GM12878 (cell line): ENCODE measurements around the gene ULBP2. TPM values are rescaled to one million over a fixed set of nuclear protein-coding genes. Genes with fewer than 3 reads are reported as not detected.

Experiments used
- ATAC-seq: fragments of 200-7000 bp; cut with Tn5 transposase; 3 replicates; pipeline ENCODE4 v1.9.1; 2020; ENCODE audit warnings: mild to moderate bottlenecking, moderate library complexity
- BruUV-seq: library from RNA; stranded (reverse); fragments of 400-500 nt; replicated peaks from 2 replicates; lab custom pipeline; 2021; lab: Mats Ljungman, UMichigan
- CTCF ChIA-PET: fragments of 300-600 bp; sonication (Branson Sonifier 250); formaldehyde crosslinking; extraction: SDS; loops from one replicate; lab custom pipeline; 2021; ENCODE audit warnings: inconsistent platforms; lab: Yijun Ruan, JAX
- POLR2A ChIA-PET: fragments of 350-600 bp; formaldehyde crosslinking; extraction: SDS; loops from one replicate; lab custom pipeline; 2021; ENCODE audit warnings: inconsistent platforms; lab: Charles Lee
- RAD21 ChIA-PET: fragments of 300-600 bp; sonication (Branson Sonifier 250); formaldehyde crosslinking; loops from one replicate; lab custom pipeline; 2023; ENCODE audit warnings: antibody characterized with exemption; ENCODE audit not compliant: unreplicated experiment; lab: Charles Lee
- SMC1A ChIA-PET: fragments of 300-600 bp; sonication (Branson Sonifier 250); formaldehyde crosslinking; loops from one replicate; lab custom pipeline; 2023; ENCODE audit not compliant: unreplicated experiment, uncharacterized antibody; lab: Charles Lee
- DNase-seq: peaks from one replicate; pipeline ENCODE4 v3.0.0-alpha.2; 2011; ENCODE audit warnings: low read depth, low spot score
- FAIRE-seq: peaks from 3 replicates; lab custom pipeline; 2011; peaks lifted over from hg19 to GRCh38; lab: Jason Lieb, UNC
- H2AFZ ChIP-seq: 2 replicates; pipeline ENCODE4 v1.6.0; 2011; ENCODE audit warnings: low read depth, low read length, control low read depth; ENCODE audit not compliant: control insufficient read depth
- H3K27ac ChIP-seq: 2 replicates; pipeline ENCODE4 v1.5.1; 2011; ENCODE audit warnings: control low read depth; ENCODE audit not compliant: control insufficient read depth, insufficient read depth
- H3K27me3 ChIP-seq, 2 experiments: replicated peaks in 1 of 2; 2 replicates each; pipeline versions ENCODE4 v1.6.0 to v1.6.1; 2011; ENCODE audit warnings: low read length in 1 of 2; ENCODE audit not compliant: control insufficient read depth in 2 of 2, insufficient read depth in 2 of 2
- H3K36me3 ChIP-seq, 2 experiments: 2 replicates each; pipeline ENCODE4 v1.5.1; 2011; ENCODE audit warnings: low read length in 1 of 2; ENCODE audit not compliant: control insufficient read depth in 2 of 2, insufficient read depth in 2 of 2
- H3K4me1 ChIP-seq: 2 replicates; pipeline ENCODE4 v1.6.1; 2011; ENCODE audit warnings: mild to moderate bottlenecking, low read length, moderate library complexity, mixed read lengths; ENCODE audit not compliant: control insufficient read depth, insufficient read depth
- H3K4me2 ChIP-seq: 2 replicates; pipeline ENCODE4 v1.6.0; 2011; ENCODE audit warnings: control low read depth; ENCODE audit not compliant: control insufficient read depth, insufficient read depth
- H3K4me3 ChIP-seq: fragments of 200-600 bp; sonication (generic); 2 replicates; pipeline ENCODE4 v1.5.1; 2016
- H3K79me2 ChIP-seq: 2 replicates; pipeline ENCODE4 v1.6.0; 2011; ENCODE audit warnings: low read length; ENCODE audit not compliant: control insufficient read depth, insufficient read depth
- H3K9ac ChIP-seq: 2 replicates; pipeline ENCODE4 v1.8.0; 2011; ENCODE audit warnings: low read length, control low read depth, mixed read lengths; ENCODE audit not compliant: control insufficient read depth, insufficient read depth
- H3K9me3 ChIP-seq: replicated peaks from 3 replicates; pipeline ENCODE4 v1.5.1; 2011; ENCODE audit warnings: mild to moderate bottlenecking, low read length; ENCODE audit not compliant: control insufficient read depth, insufficient read depth
- H4K20me1 ChIP-seq: 2 replicates; pipeline ENCODE4 v1.6.0; 2011; ENCODE audit not compliant: control insufficient read depth, insufficient read depth
- BCL11A ChIP-seq: IDR thresholded peaks from 2 replicates; pipeline ENCODE4 v1.6.1; 2011; ENCODE audit warnings: low read depth, low read length
- BCL3 ChIP-seq: IDR thresholded peaks from 2 replicates; pipeline ENCODE4 v1.6.1; 2011; ENCODE audit warnings: borderline replicate concordance, low read depth, mild to moderate bottlenecking, moderate library complexity, low read length; ENCODE audit not compliant: insufficient read depth, poor library complexity, severe bottlenecking
- BCLAF1 ChIP-seq: fragments of 450-650 bp; IDR thresholded peaks from 2 replicates; pipeline ENCODE4 v1.6.1; 2017; ENCODE audit warnings: antibody characterized with exemption, mild to moderate bottlenecking, moderate library complexity
- CREB1 ChIP-seq: IDR thresholded peaks from 2 replicates; pipeline ENCODE4 v1.6.1; 2012; ENCODE audit warnings: low read depth, mild to moderate bottlenecking, inconsistent platforms
- CREM ChIP-seq: IDR thresholded peaks from 2 replicates; pipeline ENCODE4 v1.6.1; 2014; ENCODE audit warnings: antibody characterized with exemption, low read depth
- CTCF ChIP-seq, 3 experiments: IDR thresholded peaks in 2 of 3; conservative IDR thresholded peaks in 1 of 3; 2 replicates each; pipeline ENCODE4 v1.5.1; 2011; ENCODE audit warnings: low read depth in 3 of 3, low read length in 3 of 3, mild to moderate bottlenecking in 3 of 3, control low read depth in 2 of 3, moderate library complexity in 2 of 3, inconsistent platforms in 1 of 3, mixed read lengths in 1 of 3; ENCODE audit not compliant: control insufficient read depth in 2 of 3, insufficient read depth in 1 of 3; ENCODE audit errors: extremely low read depth in 1 of 3
- GABPA ChIP-seq: IDR thresholded peaks from 2 replicates; pipeline ENCODE4 v1.6.1; 2014; ENCODE audit warnings: antibody characterized with exemption, low read depth, mild to moderate bottlenecking, inconsistent platforms
- HDAC6 ChIP-seq: fragments of 200-600 bp; sonication (generic); IDR thresholded peaks from one replicate; pipeline ENCODE4 v1.8.0; 2017; ENCODE audit warnings: antibody characterized with exemption; ENCODE audit not compliant: unreplicated experiment
- HDGF ChIP-seq: fragments of 450-650 bp; IDR thresholded peaks from 2 replicates; pipeline ENCODE4 v1.6.1; 2016; ENCODE audit warnings: antibody characterized with exemption
- MLLT1 ChIP-seq: fragments of 450-650 bp; IDR thresholded peaks from 2 replicates; pipeline ENCODE4 v1.6.1; 2016; ENCODE audit warnings: mild to moderate bottlenecking
- NR2F1 ChIP-seq: fragments of 450-650 bp; conservative IDR thresholded peaks from 2 replicates; pipeline ENCODE4 v1.6.1; 2017; ENCODE audit warnings: mild to moderate bottlenecking
- POLR2AphosphoS5 ChIP-seq: IDR thresholded peaks from 2 replicates; pipeline ENCODE4 v1.6.1; 2011; ENCODE audit warnings: mild to moderate bottlenecking, low read length, inconsistent platforms
- SMARCA5 ChIP-seq: fragments of 450-650 bp; IDR thresholded peaks from 2 replicates; pipeline ENCODE4 v1.6.1; 2017; ENCODE audit warnings: mild to moderate bottlenecking
- SREBF2 ChIP-seq: IDR thresholded peaks from 2 replicates; pipeline ENCODE4 v1.6.1; 2012; ENCODE audit warnings: mild to moderate bottlenecking, low read length
- STAT3 ChIP-seq: IDR thresholded peaks from 2 replicates; pipeline ENCODE4 v1.6.1; 2011; ENCODE audit warnings: low read depth, low read length, improper control_type of control experiment
- SUPT20H ChIP-seq: IDR thresholded peaks from 2 replicates; pipeline ENCODE4 v1.6.1; 2011; ENCODE audit warnings: low read depth, mild to moderate bottlenecking, low read length, moderate library complexity, borderline replicate concordance; ENCODE audit not compliant: control insufficient read depth
- SUZ12 ChIP-seq: fragments of 200-600 bp; sonication (generic); IDR thresholded peaks from one replicate; pipeline ENCODE4 v1.6.1; 2018; ENCODE audit warnings: antibody characterized with exemption, mild to moderate bottlenecking; ENCODE audit not compliant: unreplicated experiment
- ZNF622 ChIP-seq: fragments of 450-650 bp; IDR thresholded peaks from 2 replicates; pipeline ENCODE4 v1.6.1; 2017; ENCODE audit warnings: mild to moderate bottlenecking, inconsistent platforms
- WGBS: methylation state at CpG from one replicate; pipeline ENCODE4 v1.1.6; 2016; ENCODE audit warnings: low lambda C conversion rate; ENCODE audit not compliant: insufficient replicate concordance, insufficient coverage; ENCODE audit errors: missing lambda C conversion rate; 5-methylcytosine and 5-hydroxymethylcytosine counted together
- in situ Hi-C: fragments of 300-500 bp; cut with MboI; formaldehyde crosslinking; loops from 9 replicates; pipeline ENCODE4 v1.14.3; 2018; ENCODE audit warnings: mixed read lengths
- intact Hi-C: fragments of 100-400 bp; cut with micrococcal nuclease; formaldehyde crosslinking; loops from one replicate; pipeline ENCODE4 v1.14.2; 2022; ENCODE audit not compliant: unreplicated experiment
- polyA plus RNA-seq, 11 experiments: library from polyadenylated mRNA; depleted of rRNA in 4 of 11; unstranded in 6 of 11; stranded (reverse) in 5 of 11; fragments of >200 nt; fragmentation: Nextera tagmentation in 4 of 11; fragmentation: Illumina TruSeq in 1 of 11; extraction: Ambion mirVana in 4 of 11; extraction: Trizol in 1 of 11; gene quantifications; 1 replicate in 1 of 11; 2 replicates in 10 of 11; pipeline versions ENCODE4 v1.2.1 to v1.2.3, GENCODE V29; 2011 to 2016; ENCODE audit warnings: inconsistent platforms in 2 of 11, missing spikeins in 2 of 11, low read depth in 1 of 11
- total RNA-seq, 4 experiments: library from RNA; depleted of rRNA in 3 of 4; stranded (reverse); fragments of >200 nt in 3 of 4; fragmentation: Illumina TruSeq in 1 of 4; extraction: Trizol in 1 of 4; gene quantifications; 2 replicates each; pipeline versions ENCODE4 v1.2.1 to v1.2.3, GENCODE V29; 2013 to 2021

ULBP2 gene
- total and polyA plus RNA-seq, 10 of the 15 experiments (the other 5 are each of a cell fraction or from before 2014, with no cell fraction given): 0.16 to 2.5 (median 0.22) TPM; not detected in 3

- H2AFZ ChIP-seq: no peak overlapping the region
- peaks cover 0 to 5% of the 10 kb centered on the region in 2 experiments; a peak in 2 of 4 replicates for H3K27me3 ChIP-seq
- no peak overlapping the region for H3K9ac ChIP-seq
- FAIRE-seq (no peak), DNase-seq (no peak), ATAC-seq (no peak)
- POLR2A ChIA-PET: no interaction called here
- no peaks in the 10 kb centered on the region for H4K20me1 ChIP-seq
- 72% methylated on average over 3 of the region's 3 CpGs for WGBS
- CTCF ChIA-PET: interaction anchor here (0.6 kb wide), 1 partner anchor 31 kb away, joined by 3 read pairs; no protein-coding TSS in a partner anchor
- SMC1A ChIA-PET: no interaction called here
- BruUV-seq: no TSS peak
- H3K27ac ChIP-seq: no peak overlapping the region
- H3K9me3 ChIP-seq: no peaks in the 10 kb centered on the region
- RAD21 ChIA-PET: no interaction called here
- intact Hi-C loops: no loop called here
- in situ Hi-C loops: no loop called here
- H3K4me2 ChIP-seq: no peak overlapping the region
- H3K36me3 ChIP-seq: no peaks in the 10 kb centered on the region
- no peaks in the 10 kb centered on the region for H3K79me2 ChIP-seq
- no peaks in the 10 kb centered on the region for H3K4me1 ChIP-seq
- H3K4me3 ChIP-seq: no peak overlapping the region
- TF ChIP-seq SMARCA5 (no peak), MLLT1 (no peak), POLR2AphosphoS5 (no peak), SREBF2 (no peak), HDAC6 (no peak), BCLAF1 (no peak), CREB1 (no peak), BCL11A (no peak), HDGF (no peak), CREM (no peak), NR2F1 (no peak), CTCF (IDR thresholded peaks at IDR 0.05 in 2 of 3, conservative IDR thresholded peaks at IDR 0.05 in 1 of 3; ENCODE audit: control insufficient read depth in 2 of 3, extremely low read depth in 1 of 3, insufficient read depth in 1 of 3, low read depth in 3 of 3, low read length in 3 of 3) (no peak), ZNF622 (no peak), SUZ12 (no peak), BCL3 (no peak), SUPT20H (no peak), STAT3 (no peak), GABPA (no peak)
Measured at GRCh38 chr6:149896491-149896890, 45.3 kb upstream of the ULBP2 start.
